RWPE1 (cell line): ENCODE measurements around the gene RSAD2.
"Not testable (repeated sequence)": the region's sequence is repeated elsewhere in the genome, so short reads cannot be mapped to it uniquely, and the experiment has no call there.

Experiments
- CTCF ChIA-PET: fragments of 350-600 bp; sonication (Branson Sonifier 250); formaldehyde crosslinking; extraction: SDS; loops from one replicate; lab custom pipeline; 2021; lab: Yijun Ruan, JAX
- POLR2A ChIA-PET: fragments of 400-600 bp; formaldehyde crosslinking; extraction: SDS; loops from one replicate; lab custom pipeline; 2020; ENCODE audit warnings: antibody characterized with exemption; ENCODE audit not compliant: low non-redundant PET; lab: Yijun Ruan, JAX
- DNase-seq: peaks from one replicate; pipeline ENCODE4 v3.0.0; 2012; ENCODE audit warnings: low spot score
- H3K27ac ChIP-seq: fragments of 450-650 bp; 2 replicates; pipeline ENCODE4 v1.5.1; 2017
- TF ChIP-seq, protein P1 (sequence below): fragments of 450-650 bp; conservative IDR thresholded peaks from 2 replicates; pipeline ENCODE4 v1.5.1; 2017; ENCODE audit warnings: low read depth, mild to moderate bottlenecking

RSAD2 gene

DNA sequence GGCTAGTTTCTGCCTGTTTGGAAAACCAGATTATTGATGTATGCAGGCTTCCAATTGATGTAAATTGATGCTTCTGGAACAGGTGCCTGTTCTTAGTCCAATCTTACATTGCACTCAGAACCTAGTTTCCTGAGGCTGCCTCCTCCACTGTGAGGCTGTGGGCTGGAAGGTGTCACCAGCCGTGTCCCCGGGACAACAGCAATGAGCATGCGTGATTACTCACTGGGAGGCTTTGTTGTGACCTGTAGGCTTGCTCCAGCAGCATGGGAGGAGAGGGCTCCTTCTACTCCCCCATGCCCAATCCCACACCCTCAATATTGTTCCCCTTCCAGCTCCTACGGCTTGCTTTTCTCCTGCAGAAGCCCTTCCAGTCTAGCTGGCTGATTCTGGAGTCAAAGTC, 11.1 kb downstream of the RSAD2 start:
- TF ChIP-seq, protein P1, sequence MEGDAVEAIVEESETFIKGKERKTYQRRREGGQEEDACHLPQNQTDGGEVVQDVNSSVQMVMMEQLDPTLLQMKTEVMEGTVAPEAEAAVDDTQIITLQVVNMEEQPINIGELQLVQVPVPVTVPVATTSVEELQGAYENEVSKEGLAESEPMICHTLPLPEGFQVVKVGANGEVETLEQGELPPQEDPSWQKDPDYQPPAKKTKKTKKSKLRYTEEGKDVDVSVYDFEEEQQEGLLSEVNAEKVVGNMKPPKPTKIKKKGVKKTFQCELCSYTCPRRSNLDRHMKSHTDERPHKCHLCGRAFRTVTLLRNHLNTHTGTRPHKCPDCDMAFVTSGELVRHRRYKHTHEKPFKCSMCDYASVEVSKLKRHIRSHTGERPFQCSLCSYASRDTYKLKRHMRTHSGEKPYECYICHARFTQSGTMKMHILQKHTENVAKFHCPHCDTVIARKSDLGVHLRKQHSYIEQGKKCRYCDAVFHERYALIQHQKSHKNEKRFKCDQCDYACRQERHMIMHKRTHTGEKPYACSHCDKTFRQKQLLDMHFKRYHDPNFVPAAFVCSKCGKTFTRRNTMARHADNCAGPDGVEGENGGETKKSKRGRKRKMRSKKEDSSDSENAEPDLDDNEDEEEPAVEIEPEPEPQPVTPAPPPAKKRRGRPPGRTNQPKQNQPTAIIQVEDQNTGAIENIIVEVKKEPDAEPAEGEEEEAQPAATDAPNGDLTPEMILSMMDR: no peak
- ChIA-PET CTCF (interaction anchor here (0.7 to 1.2 kb wide), 2 partner anchors 9 to 66 kb away, joined by 3 to 5 read pairs; no protein-coding TSS in a partner anchor), POLR2A (no interaction called here)
- no peak overlapping the region for H3K27ac ChIP-seq
- no peak for DNase-seq

DNA sequence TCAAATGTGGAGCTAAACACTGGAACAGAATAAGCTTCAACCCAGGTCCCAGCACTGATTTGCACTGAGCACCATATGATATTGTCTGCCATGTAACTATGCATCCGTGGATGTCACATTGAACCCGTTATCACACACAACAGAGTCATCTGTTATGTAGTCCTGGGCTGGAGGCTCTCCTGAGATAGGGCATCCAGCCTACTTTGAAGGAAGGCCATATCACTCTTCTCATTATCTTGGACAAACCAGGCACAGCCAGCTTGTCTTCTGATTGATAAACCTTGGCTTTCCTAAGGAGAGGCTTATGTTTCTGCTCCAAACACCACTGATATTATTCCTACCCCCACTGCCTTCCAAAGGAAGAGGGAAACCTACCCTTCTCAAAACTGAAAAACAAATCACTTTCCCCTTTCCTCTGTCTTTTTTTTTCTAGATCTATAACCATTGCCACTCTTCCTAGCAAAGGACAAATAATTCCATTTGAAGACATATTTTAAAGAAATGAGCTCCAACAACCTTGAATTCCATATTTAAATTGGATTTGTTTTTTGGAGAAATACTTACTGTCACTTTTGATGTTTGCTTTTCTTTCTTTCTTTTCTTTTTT, 16.4 kb downstream of the RSAD2 start:
- ChIA-PET POLR2A (no interaction called here), CTCF (interaction anchor here (0.9 kb wide), 1 partner anchor 151 kb away, joined by 3 read pairs; no protein-coding TSS in a partner anchor)
- no peak overlapping the region for H3K27ac ChIP-seq
- TF ChIP-seq, protein P1: no peak
- DNase-seq: no peak

DNA sequence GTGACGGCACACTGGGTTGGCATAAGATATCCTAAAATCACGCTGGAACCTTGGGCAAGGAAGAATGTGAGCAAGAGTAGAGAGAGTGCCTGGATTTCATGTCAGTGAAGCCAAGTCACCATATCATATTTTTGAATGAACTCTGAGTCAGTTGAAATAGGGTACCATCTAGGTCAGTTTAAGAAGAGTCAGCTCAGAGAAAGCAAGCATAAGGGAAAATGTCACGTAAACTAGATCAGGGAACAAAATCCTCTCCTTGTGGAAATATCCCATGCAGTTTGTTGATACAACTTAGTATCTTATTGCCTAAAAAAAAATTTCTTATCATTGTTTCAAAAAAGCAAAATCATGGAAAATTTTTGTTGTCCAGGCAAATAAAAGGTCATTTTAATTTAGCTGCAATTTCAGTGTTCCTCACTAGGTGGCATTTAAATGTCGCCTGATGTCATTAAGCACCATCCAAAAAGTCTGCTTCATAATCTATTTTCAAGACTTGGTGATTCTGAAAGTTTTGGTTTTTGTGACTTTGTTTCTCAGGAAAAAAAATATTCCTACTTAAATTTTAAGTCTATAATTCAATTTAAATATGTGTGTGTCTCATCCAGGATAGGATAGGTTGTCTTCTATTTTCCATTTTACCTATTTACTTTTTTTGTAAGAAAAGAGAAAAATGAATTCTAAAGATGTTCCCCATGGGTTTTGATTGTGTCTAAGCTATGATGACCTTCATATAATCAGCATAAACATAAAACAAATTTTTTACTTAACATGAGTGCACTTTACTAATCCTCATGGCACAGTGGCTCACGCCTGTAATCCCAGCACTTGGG, 19.6 kb downstream of the RSAD2 start:
- ChIA-PET CTCF (interaction anchor here (0.6 to 2.6 kb wide), 8 partner anchors 9 to 1198 kb away, joined by 3 to 18 read pairs (median 3); no protein-coding TSS in a partner anchor), POLR2A (no interaction called here)
- no peak overlapping the region for H3K27ac ChIP-seq
- TF ChIP-seq, protein P1: peak; percentile 64
- DNase-seq: no peak

DNA sequence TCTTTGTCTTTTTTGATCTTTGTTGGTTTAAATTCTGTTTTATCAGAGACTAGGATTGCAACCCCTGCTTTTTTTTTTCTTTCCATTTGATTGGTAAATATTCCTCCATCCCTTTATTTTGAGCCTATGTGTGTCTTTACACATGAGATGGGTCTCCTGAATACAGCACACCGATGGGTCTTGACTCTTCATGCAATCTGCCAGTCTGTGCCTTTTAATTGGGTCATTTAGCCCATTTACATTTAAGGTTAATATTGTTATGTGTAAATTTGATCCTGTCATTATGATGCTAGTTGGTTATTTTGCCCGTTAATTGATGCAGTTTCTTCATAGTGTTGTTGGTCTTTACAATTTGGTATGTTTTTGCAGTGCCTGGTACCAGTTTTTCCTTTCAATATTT, 25.0 kb downstream of the RSAD2 start:
- H3K27ac ChIP-seq, CTCF ChIA-PET, POLR2A ChIA-PET, DNase-seq: not testable (repeated sequence)

DNA sequence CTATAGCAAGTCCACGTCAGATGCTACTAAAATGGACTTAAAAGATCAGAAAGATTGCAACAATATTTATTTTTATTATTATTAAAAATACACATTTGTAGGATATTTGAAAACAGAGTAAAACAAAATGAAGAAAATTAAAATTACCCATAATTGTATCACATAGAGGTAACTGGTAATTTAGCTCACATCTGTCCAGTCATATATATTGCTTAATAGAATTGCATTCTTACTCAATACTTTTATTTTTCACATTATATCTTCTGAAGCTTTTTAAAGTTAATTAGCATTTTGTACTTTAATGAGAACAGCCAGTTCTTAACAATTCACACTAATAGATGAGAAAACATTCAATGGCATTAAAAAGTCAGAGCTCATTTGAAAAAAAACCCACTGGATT, 28.1 kb downstream of the RSAD2 start:
- POLR2A ChIA-PET: no interaction called here
- CTCF ChIA-PET: no interaction called here

DNA sequence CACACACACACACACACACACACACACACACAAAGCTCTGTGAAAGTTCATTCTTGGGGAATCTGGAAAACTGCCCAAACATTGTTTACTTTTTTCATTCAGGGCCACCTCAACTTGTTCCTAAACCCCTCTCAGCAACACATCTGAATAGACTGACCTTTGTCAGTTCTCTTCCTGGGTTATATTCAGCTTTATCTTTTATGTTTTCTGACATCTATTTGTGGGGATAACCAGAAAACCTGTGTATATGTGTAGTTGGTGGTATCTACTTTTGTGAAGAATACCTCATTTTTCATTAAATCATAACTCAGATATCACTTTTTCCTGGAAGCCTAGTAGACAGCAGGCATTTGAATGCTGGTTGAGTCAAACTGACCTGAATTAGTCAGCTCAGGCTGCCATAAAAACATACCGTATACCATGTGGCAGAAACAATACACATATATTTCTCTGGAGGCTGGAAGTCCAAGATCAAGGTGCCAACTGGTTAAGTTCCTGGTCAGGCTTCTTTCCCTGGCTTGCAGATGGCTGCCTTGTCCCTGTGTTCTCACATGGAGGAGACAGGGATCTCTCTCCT, 28.7 kb downstream of the RSAD2 start:
- no peak overlapping the region for H3K27ac ChIP-seq
- TF ChIP-seq, protein P1: no peak
- POLR2A ChIA-PET: no interaction called here
- CTCF ChIA-PET: interaction anchor here (0.7 kb wide), 1 partner anchor 297 kb away, joined by 3 read pairs; no protein-coding TSS in a partner anchor
- no peak for DNase-seq

More for the DNA sequence above, 28.1 kb downstream of the RSAD2 start:
- TF ChIP-seq, protein P1: no peak
- no peak for DNase-seq
- no peak overlapping the region for H3K27ac ChIP-seq
